Astrocyte of the cerebellum (primary cell): ENCODE data around the gene STRADA.
"Not testable (repeated sequence)": the region's sequence is repeated elsewhere in the genome, so short reads cannot be mapped to it uniquely, and the experiment has no call there.

Experiments
- DNase-seq: peaks from one replicate; pipeline ENCODE4 v3.0.0-alpha.2; 2011; ENCODE audit warnings: low read depth
- H3K4me3 ChIP-seq: 2 replicates; pipeline ENCODE4 v1.5.1; 2011; ENCODE audit warnings: mild to moderate bottlenecking, low read depth, low read length, moderate library complexity
- in situ Hi-C: cut with HindIII; loops from 2 replicates; pipeline ENCODE4 v1.10.0; 2017; ENCODE audit warnings: low sequenced_read_pairs
- TF ChIP-seq, protein P1 (sequence below): IDR thresholded peaks from 2 replicates; pipeline ENCODE4 v1.5.1; 2012; ENCODE audit warnings: low read length, low read depth, moderate library complexity, mild to moderate bottlenecking; ENCODE audit errors: missing control alignments

Gene STRADA

DNA sequence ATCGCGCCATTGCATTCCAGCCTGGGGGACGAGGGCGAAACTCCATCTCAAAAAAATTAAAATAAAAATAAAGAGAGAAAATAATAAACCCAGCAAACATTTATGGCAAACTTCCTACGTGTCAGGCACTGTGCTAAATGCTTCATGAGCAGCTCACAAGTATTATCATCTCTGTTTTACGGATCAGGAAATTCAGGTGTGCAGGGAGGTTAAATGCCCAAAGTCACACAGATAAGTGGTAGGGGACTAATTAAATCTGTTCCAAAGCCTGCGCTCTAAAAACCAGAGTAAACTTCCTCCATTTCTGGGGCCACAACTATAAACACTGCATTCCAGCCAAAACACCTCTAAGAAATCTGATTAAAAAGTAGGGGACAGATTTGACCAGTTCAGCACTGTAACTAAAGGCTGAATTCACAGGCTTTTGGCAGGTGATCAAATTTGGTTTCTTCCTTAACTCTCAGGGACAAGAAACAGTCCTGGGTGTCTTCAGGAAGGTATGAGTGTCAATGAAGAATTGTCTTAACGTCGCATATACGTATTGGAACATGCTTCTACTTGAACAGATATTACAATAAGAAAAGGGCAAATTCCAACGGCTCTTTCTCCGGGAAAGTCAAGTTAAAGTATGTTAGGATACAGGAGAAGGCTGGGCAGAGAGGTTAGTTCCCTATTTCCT lies 996 bp downstream of the STRADA start:
- DNase-seq = no peak
- TF ChIP-seq, protein P1, sequence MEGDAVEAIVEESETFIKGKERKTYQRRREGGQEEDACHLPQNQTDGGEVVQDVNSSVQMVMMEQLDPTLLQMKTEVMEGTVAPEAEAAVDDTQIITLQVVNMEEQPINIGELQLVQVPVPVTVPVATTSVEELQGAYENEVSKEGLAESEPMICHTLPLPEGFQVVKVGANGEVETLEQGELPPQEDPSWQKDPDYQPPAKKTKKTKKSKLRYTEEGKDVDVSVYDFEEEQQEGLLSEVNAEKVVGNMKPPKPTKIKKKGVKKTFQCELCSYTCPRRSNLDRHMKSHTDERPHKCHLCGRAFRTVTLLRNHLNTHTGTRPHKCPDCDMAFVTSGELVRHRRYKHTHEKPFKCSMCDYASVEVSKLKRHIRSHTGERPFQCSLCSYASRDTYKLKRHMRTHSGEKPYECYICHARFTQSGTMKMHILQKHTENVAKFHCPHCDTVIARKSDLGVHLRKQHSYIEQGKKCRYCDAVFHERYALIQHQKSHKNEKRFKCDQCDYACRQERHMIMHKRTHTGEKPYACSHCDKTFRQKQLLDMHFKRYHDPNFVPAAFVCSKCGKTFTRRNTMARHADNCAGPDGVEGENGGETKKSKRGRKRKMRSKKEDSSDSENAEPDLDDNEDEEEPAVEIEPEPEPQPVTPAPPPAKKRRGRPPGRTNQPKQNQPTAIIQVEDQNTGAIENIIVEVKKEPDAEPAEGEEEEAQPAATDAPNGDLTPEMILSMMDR = no peak
- in situ Hi-C loops = no loop called here

DNA sequence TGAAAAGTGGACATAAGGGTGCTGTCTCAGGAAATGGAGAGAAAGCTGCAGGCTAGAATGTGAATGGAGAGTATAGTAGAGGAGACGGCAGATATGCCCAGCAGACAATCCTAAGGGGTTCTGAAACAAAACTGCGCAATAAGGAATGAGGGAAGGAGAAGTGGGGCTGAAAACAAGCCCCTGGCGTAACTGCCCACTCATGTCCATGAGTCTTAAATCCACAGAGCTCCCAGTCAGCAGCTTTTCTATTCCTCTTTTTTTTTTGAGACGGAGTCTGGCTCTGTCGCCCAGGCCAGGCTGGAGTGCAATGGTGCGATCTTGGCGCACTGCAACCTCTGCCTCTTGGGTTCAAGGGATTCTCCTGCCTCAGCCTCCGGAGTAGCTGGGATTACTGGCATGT lies 5.9 kb downstream of the STRADA start:
- in situ Hi-C loops = no loop called here
- H3K4me3 ChIP-seq = no peak overlapping the region
- TF ChIP-seq, protein P1 = no peak
- no peak for DNase-seq

More for the DNA sequence above, 996 bp downstream of the STRADA start:
- H3K4me3 ChIP-seq = peak overlapping the region; percentile 76

DNA sequence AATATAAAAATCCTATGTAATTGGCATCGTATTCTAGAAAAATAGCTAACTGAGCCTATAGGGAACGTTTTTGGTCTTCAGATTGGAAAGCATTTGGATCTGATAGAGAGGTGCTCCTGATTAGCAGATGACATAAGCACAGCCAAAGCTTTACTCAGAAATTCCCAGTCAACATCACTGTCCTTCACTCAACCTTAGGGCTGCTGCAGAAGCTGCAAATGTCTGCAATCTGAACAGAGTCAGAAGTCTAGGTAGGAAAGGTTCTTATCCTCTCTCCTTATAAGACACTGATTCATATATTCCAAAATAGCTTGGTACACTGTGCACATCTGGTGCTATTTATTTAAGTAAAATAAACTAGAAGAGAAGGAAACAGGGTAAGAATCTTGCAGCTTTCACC lies 19.2 kb downstream of the STRADA start:
- no peak for DNase-seq
- in situ Hi-C loops = no loop called here
- no peak overlapping the region for H3K4me3 ChIP-seq
- TF ChIP-seq, protein P1 = no peak

DNA sequence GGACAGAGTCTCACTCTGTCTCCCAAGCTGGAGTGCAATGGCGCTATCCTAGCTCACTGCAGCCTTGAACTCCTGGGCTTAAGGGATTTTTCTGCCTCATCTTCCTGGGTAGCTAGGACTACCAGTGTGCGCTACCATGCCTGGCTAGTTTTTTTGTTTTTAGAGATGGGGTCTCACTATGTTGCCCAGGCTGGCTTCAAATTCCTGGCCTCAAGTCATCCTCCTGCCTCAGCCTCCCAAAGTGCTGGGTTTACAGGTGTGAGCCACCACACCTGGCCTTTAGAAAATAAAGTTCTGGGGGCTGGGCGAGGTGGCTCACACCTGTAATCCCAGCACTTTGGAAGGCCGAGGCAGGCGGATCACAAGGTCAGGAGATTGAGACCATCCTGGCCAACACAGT lies 21.4 kb downstream of the STRADA start:
- H3K4me3 ChIP-seq, DNase-seq, in situ Hi-C loops: not testable (repeated sequence)

DNA sequence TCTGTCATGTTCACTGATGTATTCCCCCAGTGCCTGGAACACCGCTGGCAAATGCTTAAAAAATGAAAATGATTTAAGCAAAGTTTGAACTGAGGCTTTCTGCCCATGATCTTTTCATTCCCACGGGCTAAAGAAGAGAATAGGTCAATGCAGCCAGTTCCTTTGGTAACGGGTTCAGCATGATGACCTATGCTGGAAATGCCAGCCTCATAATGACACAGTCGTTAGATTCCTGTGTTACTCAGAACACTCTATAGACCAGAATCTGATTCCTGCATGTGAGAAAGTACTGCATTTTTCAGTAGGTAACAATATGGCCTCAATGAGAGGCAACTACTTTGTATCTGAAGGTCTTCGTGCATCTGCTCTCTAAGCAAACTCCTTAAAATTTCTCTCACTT lies 22.6 kb downstream of the STRADA start:
- no peak for DNase-seq
- in situ Hi-C loops = no loop called here
- TF ChIP-seq, protein P1 = no peak
- no peak overlapping the region for H3K4me3 ChIP-seq

DNA sequence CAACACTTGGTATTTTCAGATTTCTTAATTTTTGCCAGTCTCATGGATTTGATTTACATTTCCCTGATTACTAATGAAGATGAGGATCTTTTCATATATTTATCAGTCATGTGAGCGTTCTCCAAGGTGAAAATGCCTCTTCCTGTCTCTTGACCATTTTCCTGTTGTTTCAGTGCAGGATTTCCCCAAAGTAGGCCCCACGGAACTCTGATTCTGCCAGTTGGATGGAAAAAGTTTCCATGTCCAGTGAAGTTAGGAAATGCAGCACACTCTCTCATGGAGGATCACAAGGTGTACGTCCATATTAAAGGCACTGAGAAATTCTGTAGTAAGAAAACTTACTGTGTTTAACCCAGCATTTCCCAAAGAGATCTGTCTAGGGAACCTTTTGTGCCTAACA lies 25.2 kb downstream of the STRADA start:
- TF ChIP-seq, protein P1 = no peak
- in situ Hi-C loops = no loop called here
- DNase-seq = no peak
- H3K4me3 ChIP-seq = no peak overlapping the region

DNA sequence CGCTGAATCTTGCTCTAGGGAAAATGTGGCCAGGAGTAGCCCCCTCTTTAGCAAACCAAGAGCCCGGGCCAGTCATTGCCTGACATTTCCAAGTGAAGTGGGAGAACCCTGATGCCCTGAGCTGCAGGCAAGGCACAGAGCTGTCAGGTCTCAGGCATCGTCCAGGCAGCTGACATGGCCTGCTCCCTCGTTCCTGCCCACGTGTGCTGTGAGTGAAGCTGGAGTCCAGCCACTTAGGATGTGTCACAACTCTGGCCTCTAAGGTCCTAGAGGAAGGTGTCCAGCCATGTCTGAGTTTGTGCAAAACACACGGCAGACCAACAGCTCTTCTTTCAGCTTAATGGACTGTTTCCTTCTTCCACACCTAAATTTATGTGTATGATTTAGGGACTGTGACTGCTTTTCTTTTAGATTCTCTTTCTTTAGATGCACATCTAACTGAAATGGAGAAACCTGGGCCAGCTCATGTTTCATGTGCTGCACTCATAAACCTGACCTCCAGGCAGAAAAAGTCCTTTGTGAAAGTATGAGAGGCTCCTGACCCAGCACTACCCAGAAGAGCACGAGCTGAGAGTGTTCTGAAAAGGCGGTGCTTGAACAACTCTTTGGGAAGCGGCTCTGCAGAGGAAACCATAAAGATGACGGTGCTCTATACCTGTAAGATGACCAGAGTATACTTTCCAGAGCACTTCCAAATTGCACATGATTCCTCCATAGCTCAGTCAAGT lies 26.9 kb downstream of the STRADA start:
- no peak for DNase-seq
- no peak overlapping the region for H3K4me3 ChIP-seq
- TF ChIP-seq, protein P1 = no peak
- in situ Hi-C loops = loop anchor here (5.0 kb wide), 1 partner anchor 53 kb away; no protein-coding TSS in a partner anchor
